Measurements from ENCODE around the gene CLEC4G. TPM values are rescaled to one million over a fixed set of nuclear protein-coding genes. Genes with fewer than 3 reads are reported as not detected.
"Not testable (repeated sequence)": the region's sequence is repeated elsewhere in the genome, so short reads cannot be mapped to it uniquely, and the experiment has no call there.

CLEC4G gene
- total RNA-seq, 4 donors from 2014 or later: 0.59 to 16.5 (median 1.7) TPM; not detected in 1

DNA sequence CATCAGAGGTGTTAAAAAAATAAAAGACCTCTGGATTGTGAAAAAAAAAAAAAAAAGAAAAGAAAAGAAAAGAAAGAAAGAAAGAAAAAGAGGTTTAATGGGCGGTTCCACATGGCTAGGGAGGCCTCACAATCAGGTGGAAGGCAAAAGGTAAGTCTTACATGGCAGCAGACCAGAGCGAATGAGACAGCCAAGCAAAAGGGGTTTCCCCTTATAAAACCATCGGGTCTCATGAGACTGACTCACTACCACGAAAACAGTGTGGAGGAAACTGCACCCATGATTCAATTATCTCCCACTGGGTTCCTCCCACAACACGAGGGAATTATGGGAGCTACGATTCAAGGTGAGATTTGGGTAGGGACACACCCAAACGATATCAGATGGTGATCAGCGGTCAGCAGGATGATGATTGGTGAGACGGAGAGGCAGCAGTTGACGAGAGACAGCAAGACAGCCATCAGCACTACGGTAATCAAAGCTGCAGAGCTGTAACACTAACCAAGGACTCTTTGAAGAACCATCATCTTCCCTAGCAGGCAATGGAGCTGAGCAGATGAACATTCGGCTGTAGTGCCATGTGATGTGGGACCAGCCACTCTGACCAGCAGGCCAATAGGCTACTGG is 19.4 kb upstream of the CLEC4G start:
- 70 to 71% methylated on average over 12 of the region's 12 CpGs for WGBS, 2 donors
- Histone ChIP-seq H3K27ac (no peak overlapping the region), H3K4me3 (no peak overlapping the region), H3K27me3 (no peaks in the 10 kb centered on the region), H3K4me1 (no peaks in the 10 kb centered on the region), H3K9me3 (peaks cover 0 to 8% (median under 1%) of the 10 kb centered on the region in 4 donors), H3K36me3 (no peaks in the 10 kb centered on the region)
- DNase-seq (ENCODE audit: low spot score in 2 of 2): no peak
- no peak for TF ChIP-seq POLR2A (IDR thresholded peaks at IDR 0.05)

DNA sequence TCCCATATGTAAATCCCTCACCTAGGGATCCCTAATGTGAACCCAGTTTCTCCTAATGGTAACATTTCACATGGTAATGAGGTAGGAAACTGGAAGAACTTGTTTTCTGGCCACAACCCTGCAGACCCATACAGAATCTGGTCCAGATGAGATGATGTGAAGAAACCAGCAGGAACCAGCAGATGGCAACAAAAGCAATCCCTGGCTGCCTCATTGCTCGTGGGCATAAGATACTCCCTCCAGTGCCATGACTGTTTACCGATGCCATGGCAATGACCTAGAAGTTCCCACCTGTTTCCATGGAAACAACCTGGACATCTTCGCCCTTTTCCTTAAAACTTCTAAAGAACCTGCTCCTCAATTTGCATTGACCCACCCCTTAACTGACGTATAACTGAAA is 16.8 kb upstream of the CLEC4G start:
- 19 to 31% methylated on average over 4 of the region's 4 CpGs for WGBS, 2 donors
- no peaks in the 10 kb centered on the region for H3K27me3 ChIP-seq
- no peaks in the 10 kb centered on the region for H3K4me1 ChIP-seq
- H3K9me3 ChIP-seq: no peaks in the 10 kb centered on the region
- no peak for DNase-seq (ENCODE audit: low spot score in 2 of 2)
- no peak overlapping the region for H3K4me3 ChIP-seq
- H3K36me3 ChIP-seq: no peaks in the 10 kb centered on the region
- no peak overlapping the region for H3K27ac ChIP-seq
- no peak for TF ChIP-seq POLR2A (IDR thresholded peaks at IDR 0.05)
- TF ChIP-seq EP300 (IDR thresholded peaks at IDR 0.05): no peak
- TF ChIP-seq, protein P1, sequence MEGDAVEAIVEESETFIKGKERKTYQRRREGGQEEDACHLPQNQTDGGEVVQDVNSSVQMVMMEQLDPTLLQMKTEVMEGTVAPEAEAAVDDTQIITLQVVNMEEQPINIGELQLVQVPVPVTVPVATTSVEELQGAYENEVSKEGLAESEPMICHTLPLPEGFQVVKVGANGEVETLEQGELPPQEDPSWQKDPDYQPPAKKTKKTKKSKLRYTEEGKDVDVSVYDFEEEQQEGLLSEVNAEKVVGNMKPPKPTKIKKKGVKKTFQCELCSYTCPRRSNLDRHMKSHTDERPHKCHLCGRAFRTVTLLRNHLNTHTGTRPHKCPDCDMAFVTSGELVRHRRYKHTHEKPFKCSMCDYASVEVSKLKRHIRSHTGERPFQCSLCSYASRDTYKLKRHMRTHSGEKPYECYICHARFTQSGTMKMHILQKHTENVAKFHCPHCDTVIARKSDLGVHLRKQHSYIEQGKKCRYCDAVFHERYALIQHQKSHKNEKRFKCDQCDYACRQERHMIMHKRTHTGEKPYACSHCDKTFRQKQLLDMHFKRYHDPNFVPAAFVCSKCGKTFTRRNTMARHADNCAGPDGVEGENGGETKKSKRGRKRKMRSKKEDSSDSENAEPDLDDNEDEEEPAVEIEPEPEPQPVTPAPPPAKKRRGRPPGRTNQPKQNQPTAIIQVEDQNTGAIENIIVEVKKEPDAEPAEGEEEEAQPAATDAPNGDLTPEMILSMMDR (IDR thresholded peaks at IDR 0.05): no peak

DNA sequence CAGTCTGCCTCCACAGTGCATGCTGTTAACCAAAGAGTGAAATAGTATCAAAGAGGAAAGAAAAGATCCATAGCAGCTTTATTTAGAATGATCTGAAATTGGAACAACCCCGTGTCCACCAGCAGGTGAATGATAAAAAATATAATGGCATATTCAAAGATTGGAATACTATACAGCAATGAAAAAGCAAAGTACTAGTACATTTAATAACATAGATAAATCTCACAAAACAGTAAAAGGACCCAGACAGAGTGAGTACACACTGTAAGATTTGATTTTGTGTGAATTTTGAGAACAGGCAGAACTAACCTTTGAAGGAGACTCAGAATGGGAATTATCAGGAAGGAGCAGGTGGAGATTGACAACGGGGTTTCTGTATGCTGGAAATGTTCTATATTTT is 16.3 kb upstream of the CLEC4G start:
- Histone ChIP-seq H3K27me3 (no peaks in the 10 kb centered on the region), H3K27ac (no peak overlapping the region), H3K9me3 (no peaks in the 10 kb centered on the region), H3K4me3 (no peak overlapping the region), H3K4me1 (no peaks in the 10 kb centered on the region), H3K36me3 (no peaks in the 10 kb centered on the region)
- no peak for DNase-seq (ENCODE audit: low spot score in 2 of 2)
- TF ChIP-seq, protein P1 (IDR thresholded peaks at IDR 0.05): no peak
- TF ChIP-seq EP300 (IDR thresholded peaks at IDR 0.05) (no peak), POLR2A (IDR thresholded peaks at IDR 0.05) (no peak)
- 59 to 63% methylated on average over 2 of the region's 2 CpGs for WGBS, 2 donors

DNA sequence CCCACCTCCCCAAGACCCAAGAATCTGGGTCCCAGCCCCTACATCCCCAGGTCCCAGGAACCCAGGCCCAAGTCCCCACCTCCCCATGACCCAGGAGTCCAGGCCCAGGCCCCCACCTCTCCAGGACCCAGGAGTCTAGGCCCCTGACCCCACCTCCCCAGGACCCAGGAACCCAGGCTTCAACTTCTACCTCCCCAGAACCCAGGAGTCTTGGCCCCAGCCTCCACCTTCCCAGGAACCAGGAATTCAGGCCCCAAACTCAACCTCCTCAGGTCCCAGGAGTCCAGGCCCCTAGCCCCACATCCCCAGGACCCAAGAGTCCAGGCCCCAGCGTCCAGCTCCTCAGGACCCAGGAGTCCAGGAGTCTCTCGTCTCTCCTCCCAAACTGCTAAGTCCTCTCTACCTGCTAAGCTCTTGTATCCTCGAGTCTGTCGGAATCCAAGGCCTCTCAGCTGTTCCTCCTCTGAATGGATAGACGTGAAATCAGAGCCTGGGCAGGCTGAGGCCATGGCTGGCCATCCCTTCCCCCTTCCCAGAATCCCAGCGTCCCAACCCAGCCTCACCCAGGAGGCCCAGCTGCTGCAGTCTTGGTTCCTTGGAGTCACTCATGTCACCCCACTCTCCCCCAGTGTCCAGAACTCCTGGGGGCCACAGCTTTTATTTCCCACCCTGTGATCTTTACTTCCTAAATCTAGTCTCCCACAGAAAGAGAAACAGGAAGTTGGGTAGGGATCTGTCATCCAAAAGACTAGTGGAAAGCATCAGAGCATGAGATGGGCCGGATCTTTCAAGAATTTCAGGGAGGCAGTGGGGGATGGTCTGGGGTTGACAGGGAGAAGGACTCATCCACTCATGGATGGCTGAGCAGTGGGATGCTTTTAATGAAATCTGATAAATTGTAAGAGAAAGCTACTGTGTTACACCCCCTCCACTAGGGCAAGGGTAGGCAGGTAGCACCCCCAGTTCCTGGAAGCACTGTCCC is 15.3 kb upstream of the CLEC4G start, which contains the start of gene CD209:
TSS of gene CD209 (minus strand) at position 632 of the 982 bp plus-strand sequence. CDS start at position 609, 23 bp downstream.
- H3K36me3 ChIP-seq: no peaks in the 10 kb centered on the region
- H3K4me3 ChIP-seq: no peak within 1 kb of the TSS
- H3K9me3 ChIP-seq: no peaks in the 10 kb centered on the region
- H3K4me1 ChIP-seq: no peaks in the 10 kb centered on the region
- H3K27me3 ChIP-seq: no peaks in the 10 kb centered on the region
- H3K27ac ChIP-seq: no peak within 1 kb of the TSS
- TF ChIP-seq POLR2A (IDR thresholded peaks at IDR 0.05) (no peak), EP300 (IDR thresholded peaks at IDR 0.05) (no peak)
- no peak for DNase-seq (ENCODE audit: low spot score in 2 of 2)
- 49 to 57% methylated on average over 7 of the region's 7 CpGs for WGBS, 2 donors

DNA sequence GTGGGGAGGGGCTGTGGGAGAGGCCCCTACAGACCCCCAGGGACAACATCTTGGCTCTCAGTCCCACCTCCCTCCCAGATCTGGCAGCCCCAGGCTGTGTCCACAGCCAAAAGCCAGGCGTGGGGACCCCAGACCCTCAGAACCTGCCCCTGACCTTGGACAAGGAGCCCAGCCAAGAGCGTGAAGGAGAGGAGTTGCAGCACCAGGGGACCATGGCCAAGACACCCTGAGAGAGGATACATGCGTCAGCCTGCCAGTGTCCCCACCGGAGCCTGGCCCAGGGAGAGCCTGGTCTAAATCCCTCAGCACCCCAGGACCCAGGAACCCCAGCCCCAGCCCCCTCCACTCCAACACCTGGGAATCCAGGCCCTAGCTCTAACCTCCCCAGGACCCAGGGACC is 14.4 kb upstream of the CLEC4G start:
- H3K27ac ChIP-seq; H3K4me3 ChIP-seq; H3K4me1 ChIP-seq; DNase-seq (ENCODE audit: low spot score in 2 of 2); H3K9me3 ChIP-seq; H3K27me3 ChIP-seq; H3K36me3 ChIP-seq: not testable (repeated sequence)
- 68% methylated on average over 4 of the region's 4 CpGs; no CpG with 5 or more reads in 1 of the 2 donors for WGBS, 2 donors

DNA sequence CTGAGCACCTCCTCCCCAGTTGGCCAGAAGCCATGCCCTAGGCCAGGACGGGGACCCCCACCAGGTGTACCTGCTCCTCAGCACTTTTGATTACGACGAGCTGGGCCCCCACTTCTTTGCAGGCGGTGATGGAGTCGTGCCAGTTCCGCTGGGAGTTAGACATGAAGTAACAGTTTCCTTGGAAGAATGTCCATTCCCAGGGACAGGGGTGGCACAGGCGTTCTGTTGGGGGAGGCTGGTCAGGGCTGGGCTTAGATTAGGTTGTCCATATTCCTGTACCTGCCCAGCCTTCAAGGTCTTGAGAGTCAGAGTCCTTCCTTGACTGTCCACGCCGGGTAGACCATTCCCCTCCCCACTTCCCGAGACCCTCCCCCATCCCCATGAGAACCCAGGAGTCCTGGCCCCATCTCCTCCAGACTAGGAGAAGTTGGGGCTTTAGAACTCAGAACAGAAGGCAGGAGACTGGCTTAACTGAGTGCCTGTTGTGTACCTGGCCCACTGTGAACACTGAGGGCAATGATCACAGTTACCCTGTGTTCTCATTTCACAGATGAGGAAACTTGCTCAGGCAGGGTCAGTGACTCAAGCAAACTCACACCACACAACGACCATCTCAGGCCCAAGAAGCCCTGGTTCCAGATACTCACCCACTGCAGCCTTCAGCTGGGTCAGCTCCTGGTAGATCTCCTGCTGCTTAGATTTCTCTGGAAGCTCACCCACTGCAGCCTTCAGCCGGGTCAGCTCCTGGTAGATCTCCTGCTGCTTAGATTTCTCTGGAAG is 13.2 kb upstream of the CLEC4G start:
- no peaks in the 10 kb centered on the region for H3K4me1 ChIP-seq
- H3K4me3 ChIP-seq: no peak overlapping the region
- H3K27me3 ChIP-seq: no peaks in the 10 kb centered on the region
- no peak overlapping the region for H3K27ac ChIP-seq
- no peak for DNase-seq (ENCODE audit: low spot score in 2 of 2)
- no peaks in the 10 kb centered on the region for H3K36me3 ChIP-seq
- 84 to 86% methylated on average over 11 to 12 of the region's 12 CpGs for WGBS, 2 donors
- TF ChIP-seq POLR2A (IDR thresholded peaks at IDR 0.05) (no peak), EP300 (IDR thresholded peaks at IDR 0.05) (no peak)
- TF ChIP-seq, protein P1 (IDR thresholded peaks at IDR 0.05): no peak
- H3K9me3 ChIP-seq: no peaks in the 10 kb centered on the region

All from tibial nerve (tissue), 4 donors.